MM.1S (cell line): ENCODE data around the gene MAGI2.

Experiments used
- CTCF ChIP-seq: fragments of 300-600 bp; sonication (generic); IDR thresholded peaks from 2 replicates; pipeline ENCODE4 v1.5.1; 2016; ENCODE audit warnings: antibody characterized with exemption, low read length, mixed read lengths
- EZH2 ChIP-seq: fragments of 300-600 bp; sonication (generic); optimal IDR thresholded peaks from 2 replicates; pipeline ENCODE3; 2017; ENCODE audit warnings: low read depth, mild to moderate bottlenecking, antibody characterized with exemption, low read length, mixed read lengths
- EZH2phosphoT487 ChIP-seq: fragments of 300-600 bp; sonication (generic); IDR thresholded peaks from 2 replicates; pipeline ENCODE4 v1.6.1; 2018; ENCODE audit warnings: antibody characterized with exemption, low read length

- TF ChIP-seq CTCF = no peak
- TF ChIP-seq EZH2 = no peak
- TF ChIP-seq EZH2phosphoT487 = no peak
These were observed 132.6 kb downstream of the MAGI2 start for GRCh38 chr7:79320741-79321473.
